ENCODE results near the gene PCNX2. TPM values are rescaled to one million over a fixed set of nuclear protein-coding genes. Genes with fewer than 3 reads are reported as not detected.

The PCNX2 gene
- total RNA-seq, 1 experiment from 2014 or later: 63.4 TPM

DNA sequence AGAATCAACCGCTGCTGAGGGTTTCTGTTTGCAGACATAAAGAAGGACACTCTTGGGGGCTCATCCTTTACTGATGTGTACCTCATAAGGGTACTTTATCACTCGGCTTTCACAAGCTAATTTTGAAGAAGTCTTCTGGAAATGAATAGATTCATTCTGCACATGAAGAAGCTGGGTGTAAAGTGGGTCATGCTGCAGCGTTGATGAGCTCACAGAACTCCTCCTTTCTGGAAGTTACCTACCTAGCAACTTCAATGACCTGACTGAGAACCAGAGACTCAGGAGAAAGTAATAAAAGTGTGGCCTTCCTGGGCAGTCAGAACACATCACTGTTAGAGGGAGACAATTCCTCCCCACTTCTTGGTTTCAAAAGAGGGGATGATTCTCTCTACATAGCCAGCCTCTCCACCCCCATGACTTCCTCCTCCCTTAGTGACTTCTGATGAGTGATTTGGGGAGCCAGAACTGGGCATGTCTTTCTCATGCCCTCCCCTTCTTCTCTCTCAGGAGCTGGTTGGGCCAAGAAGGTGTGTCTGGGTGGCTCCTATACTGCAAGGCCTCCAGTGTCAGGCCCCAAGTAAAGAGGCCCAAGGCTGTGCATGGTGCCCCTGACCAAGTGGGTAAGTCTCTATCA lies 27.0 kb downstream of the PCNX2 start:
- Mint-ChIP-seq H3K4me1 (ENCODE audit: low read depth, unreplicated experiment) (peaks cover 9% of the 10 kb centered on the region), H3K4me3 (ENCODE audit: low read depth, unreplicated experiment) (no peak overlapping the region), H3K9me3 (ENCODE audit: low read depth, unreplicated experiment) (peaks cover 3% of the 10 kb centered on the region), H3K27ac (ENCODE audit: unreplicated experiment) (no peak overlapping the region), H3K36me3 (ENCODE audit: insufficient read depth, unreplicated experiment) (no peaks in the 10 kb centered on the region), H3K27me3 (ENCODE audit: unreplicated experiment) (no peaks in the 10 kb centered on the region)
- intact Hi-C loops (cut with micrococcal nuclease; ENCODE audit: unreplicated experiment): no loop called here
- no peak for DNase-seq
- CTCF ChIA-PET: no interaction called here
- TF ChIP-seq CTCF (IDR thresholded peaks at IDR 0.05; ENCODE audit: unreplicated experiment): no peak
- BruUV-seq (replicated peaks): no TSS peak

DNA sequence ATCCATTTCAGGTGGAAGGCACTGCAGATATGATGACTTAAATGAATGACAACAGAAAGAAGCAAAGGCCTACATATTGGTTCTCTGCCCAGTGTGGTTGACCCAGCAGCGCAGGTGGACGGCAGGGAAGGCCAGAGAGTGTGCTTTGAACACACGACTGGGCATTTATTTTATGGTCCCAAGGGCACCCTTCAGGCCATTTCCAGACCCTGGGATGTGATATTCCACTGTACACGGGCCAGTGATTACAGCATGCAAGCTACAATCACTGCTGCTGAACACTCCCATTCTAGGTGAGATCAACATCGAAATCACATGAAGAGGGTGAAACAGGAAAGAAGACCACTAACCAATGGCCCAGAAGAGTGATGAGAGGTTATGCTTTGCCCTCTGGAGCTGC lies 33.8 kb downstream of the PCNX2 start:
- no peak for TF ChIP-seq CTCF (IDR thresholded peaks at IDR 0.05; ENCODE audit: unreplicated experiment)
- Mint-ChIP-seq H3K4me1 (ENCODE audit: low read depth, unreplicated experiment) (peaks cover 38% of the 10 kb centered on the region), H3K9me3 (ENCODE audit: low read depth, unreplicated experiment) (peaks cover 3% of the 10 kb centered on the region), H3K4me3 (ENCODE audit: low read depth, unreplicated experiment) (peak overlapping the region; percentile 42), H3K27me3 (ENCODE audit: unreplicated experiment) (no peaks in the 10 kb centered on the region), H3K36me3 (ENCODE audit: insufficient read depth, unreplicated experiment) (peaks cover 23% of the 10 kb centered on the region), H3K27ac (ENCODE audit: unreplicated experiment) (peak overlapping the region; percentile 88)
- DNase-seq: no peak
- CTCF ChIA-PET: interaction anchor here (0.6 to 0.9 kb wide), 2 partner anchors 18 to 33 kb away, joined by 3 read pairs; partner anchors contain the start of gene PCNX2
- intact Hi-C loops (cut with micrococcal nuclease; ENCODE audit: unreplicated experiment): loop anchor here (1.0 kb wide), 1 partner anchor 17 kb away; no protein-coding TSS in a partner anchor
- no TSS peak for BruUV-seq (replicated peaks)

- BruUV-seq (replicated peaks): no TSS peak
- Mint-ChIP-seq H3K4me1 (ENCODE audit: low read depth, unreplicated experiment) (peaks cover 41% of the 10 kb centered on the region), H3K27me3 (ENCODE audit: unreplicated experiment) (no peaks in the 10 kb centered on the region), H3K36me3 (ENCODE audit: insufficient read depth, unreplicated experiment) (peaks cover 23% of the 10 kb centered on the region), H3K9me3 (ENCODE audit: low read depth, unreplicated experiment) (peaks cover 3% of the 10 kb centered on the region), H3K4me3 (ENCODE audit: low read depth, unreplicated experiment) (peak overlapping the region; percentile 42), H3K27ac (ENCODE audit: unreplicated experiment) (peak overlapping the region; percentile 88)
- CTCF ChIA-PET: interaction anchor here (0.6 to 0.9 kb wide), 2 partner anchors 17 to 34 kb away, joined by 3 read pairs; partner anchors contain the start of gene PCNX2
- TF ChIP-seq CTCF (IDR thresholded peaks at IDR 0.05; ENCODE audit: unreplicated experiment): no peak
- DNase-seq: peak; percentile 24
- intact Hi-C loops (cut with micrococcal nuclease; ENCODE audit: unreplicated experiment): loop anchor here (1.0 kb wide), 1 partner anchor 17 kb away; no protein-coding TSS in a partner anchor
Measured at GRCh38 chr1:233261206-233261605, 34.3 kb downstream of the PCNX2 start.

DNA sequence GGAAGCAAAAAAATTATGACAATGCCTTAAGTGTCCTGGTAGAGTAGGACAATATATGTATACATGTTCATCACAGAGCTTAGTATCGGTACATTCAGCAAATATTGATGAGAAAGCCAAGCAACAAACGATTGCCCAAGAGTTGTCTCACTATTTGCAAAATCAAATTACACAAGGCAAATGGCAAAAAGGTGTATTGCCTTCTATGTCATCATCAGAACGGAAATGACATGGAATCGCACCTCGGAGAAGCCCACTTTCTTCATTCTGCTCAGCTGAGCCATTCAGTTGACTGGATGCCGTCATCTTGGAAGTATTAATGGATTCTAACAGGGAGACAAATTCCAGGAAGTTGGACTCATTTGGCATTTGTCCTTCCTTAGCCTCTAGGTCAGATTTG lies 37.7 kb downstream of the PCNX2 start:
- Mint-ChIP-seq H3K36me3 (ENCODE audit: insufficient read depth, unreplicated experiment) (peaks cover 29% of the 10 kb centered on the region), H3K4me1 (ENCODE audit: low read depth, unreplicated experiment) (peaks cover 64% of the 10 kb centered on the region), H3K27me3 (ENCODE audit: unreplicated experiment) (no peaks in the 10 kb centered on the region), H3K27ac (ENCODE audit: unreplicated experiment) (no peak overlapping the region), H3K4me3 (ENCODE audit: low read depth, unreplicated experiment) (no peak overlapping the region), H3K9me3 (ENCODE audit: low read depth, unreplicated experiment) (no peaks in the 10 kb centered on the region)
- CTCF ChIA-PET: no interaction called here
- TF ChIP-seq CTCF (IDR thresholded peaks at IDR 0.05; ENCODE audit: unreplicated experiment): no peak
- intact Hi-C loops (cut with micrococcal nuclease; ENCODE audit: unreplicated experiment): loop anchor here (5.0 kb wide), 1 partner anchor 35 kb away; no protein-coding TSS in a partner anchor
- BruUV-seq (replicated peaks): no TSS peak
- DNase-seq: no peak

Measured in Calu3 (cell line).